ENCODE results near the gene MYPN. TPM values are rescaled to one million over a fixed set of nuclear protein-coding genes. Genes with fewer than 3 reads are reported as not detected.
"Not testable (repeated sequence)": the region's sequence is repeated elsewhere in the genome, so short reads cannot be mapped to it uniquely, and the experiment has no call there.

Gene MYPN
- total RNA-seq, 1 donor from 2014 or later: not detected

DNA sequence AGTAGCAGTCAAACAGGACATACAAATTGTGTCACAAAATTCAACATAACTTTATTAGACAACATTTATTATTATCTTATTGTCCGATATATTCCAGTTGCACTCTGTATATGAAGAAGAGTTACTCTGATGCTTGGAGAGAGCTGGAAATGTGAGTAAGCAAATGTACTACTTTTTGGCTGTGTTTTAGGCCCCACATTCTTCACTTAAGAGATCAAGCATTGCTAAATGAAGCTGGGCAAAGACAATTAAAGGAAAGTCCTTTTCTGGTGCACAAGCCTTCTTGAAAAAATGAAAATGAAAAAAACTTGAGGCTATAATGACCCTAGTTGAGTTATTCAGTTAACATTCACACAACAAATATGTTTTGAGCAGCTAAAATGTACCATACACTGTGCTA lies 26.1 kb downstream of the MYPN start:
- no peak for DNase-seq (ENCODE audit: low spot score)

DNA sequence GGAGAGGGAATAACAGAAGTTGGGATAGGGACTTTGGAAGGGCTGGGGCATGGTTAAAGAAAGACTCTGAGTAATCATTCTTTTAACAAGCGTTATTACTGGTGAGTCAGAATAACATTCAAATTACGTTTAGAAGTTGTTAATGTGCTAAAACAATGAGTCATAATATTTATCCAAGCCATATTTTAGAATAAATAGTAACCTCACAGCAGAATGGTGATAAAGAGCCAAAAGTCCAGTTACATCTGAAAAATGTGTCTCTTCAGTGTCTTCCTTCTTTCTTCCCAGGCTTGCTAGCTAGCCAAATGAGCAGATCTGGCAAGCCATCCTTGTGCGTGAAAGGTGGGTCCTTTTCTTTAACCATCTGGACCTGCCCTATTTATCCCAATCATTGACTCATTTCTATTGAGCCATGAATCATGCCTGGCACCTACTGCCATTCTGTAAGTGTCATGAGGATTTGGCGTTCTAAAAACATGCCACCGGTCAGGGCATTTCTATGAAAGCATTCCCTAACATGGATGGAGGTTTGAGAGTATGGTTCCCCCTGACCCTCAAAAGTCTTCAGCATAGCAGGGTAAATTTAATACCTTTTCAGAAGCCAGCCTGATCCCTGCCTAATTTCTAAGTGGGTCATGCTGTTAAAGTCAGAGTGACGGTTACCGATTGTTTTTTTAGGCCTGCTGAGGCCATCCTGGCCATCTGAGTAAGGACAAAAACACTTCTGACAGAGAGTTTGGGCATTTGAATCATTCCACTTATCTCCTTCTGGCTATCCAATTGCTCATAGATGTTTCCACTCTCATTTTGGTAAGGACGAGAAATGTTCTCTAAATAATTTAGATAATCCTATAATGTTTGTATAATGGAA lies 26.9 kb downstream of the MYPN start:
- DNase-seq (ENCODE audit: low spot score): no peak

DNA sequence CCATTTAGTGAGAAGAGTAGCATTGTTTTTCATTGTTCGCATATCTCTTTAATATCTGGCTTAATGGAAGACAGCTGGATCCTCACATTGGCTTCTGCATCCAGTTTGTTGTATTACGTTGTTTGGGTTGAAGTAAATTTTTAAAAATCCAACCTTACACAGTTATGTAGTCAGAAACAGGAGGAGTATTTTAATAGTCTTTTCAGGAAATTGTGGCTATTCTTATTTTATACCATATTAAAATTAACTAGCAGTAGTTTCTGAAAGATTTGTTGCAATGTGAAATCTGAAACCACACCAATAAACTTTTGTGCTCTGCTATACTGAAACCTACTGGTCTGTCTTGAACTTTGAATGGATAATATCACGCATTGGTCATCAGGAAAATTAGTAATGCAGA lies 27.9 kb downstream of the MYPN start:
- no peak for DNase-seq (ENCODE audit: low spot score)

DNA sequence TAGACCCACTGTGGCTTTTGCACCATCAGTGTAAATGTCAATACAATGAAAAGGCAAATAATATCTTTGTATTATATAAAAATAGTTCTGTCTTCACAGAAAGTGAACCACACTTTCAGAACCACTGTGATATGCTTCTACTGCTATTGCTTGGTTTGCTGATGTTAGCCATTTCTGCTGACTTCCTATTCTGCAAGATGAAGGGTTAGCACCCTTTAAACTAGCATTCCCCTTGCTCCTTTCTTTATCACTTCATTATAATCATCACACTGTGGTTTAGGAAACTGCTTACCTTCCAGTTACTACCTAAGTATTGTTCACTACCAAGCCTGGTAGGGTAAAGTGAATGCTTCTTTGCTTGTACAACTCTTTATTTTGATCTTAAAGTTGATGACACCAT lies 29.2 kb downstream of the MYPN start:
- no peak for DNase-seq (ENCODE audit: low spot score)

DNA sequence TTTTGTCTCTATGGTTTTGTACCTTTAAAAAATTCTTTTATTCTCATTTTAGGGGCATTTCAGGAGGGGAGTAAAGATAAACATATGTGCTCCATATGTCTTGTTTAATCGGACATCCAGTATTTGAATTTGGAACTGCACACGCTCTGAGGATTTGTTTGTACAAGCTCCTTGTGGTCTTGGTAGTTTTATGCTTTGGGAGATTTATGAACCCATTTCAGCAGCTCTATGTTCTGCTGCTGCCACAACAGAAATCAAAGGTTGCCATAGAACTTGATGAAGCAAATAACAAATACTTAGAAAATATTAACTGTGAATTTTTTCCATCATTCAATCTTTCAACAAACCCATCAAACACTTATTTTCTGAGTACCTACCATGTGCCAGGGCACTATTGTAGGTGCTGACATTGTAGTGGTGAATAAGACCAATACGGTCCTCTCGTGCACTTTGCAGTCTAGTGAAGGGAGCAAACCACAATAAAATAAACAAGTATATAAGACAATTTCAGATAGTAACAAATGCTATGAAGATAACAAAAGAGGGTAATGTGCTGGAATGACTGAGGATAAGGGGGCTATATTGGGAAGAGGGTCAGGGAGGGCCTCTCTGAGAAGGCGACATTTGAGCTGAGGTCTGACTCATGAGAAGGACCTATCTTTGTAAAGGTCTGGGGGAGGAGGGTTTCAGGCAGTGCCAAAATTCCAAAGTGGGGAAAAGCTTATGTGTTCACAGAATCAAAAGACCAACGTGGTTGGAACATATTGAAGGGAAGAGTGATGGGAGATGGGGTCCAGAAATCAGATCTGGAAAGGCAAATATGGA lies 30.4 kb downstream of the MYPN start:
- no peak for DNase-seq (ENCODE audit: low spot score)

DNA sequence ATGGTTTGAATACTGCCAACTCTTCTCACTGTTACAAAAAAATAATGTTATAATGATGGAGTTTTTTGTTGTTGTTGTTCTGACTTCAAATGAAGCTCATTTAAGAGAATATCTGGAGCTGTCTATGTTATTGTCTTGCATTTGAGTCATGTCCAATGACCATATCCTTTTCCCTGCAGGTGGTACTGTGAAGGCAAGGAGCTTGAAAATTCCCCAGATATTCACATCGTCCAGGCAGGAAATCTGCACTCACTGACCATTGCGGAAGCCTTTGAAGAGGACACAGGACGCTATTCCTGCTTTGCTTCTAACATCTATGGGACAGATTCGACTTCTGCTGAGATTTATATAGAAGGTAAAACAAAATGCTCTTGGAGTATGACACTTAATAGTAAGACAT lies 33.5 kb downstream of the MYPN start:
- no peak for DNase-seq (ENCODE audit: low spot score)

DNA sequence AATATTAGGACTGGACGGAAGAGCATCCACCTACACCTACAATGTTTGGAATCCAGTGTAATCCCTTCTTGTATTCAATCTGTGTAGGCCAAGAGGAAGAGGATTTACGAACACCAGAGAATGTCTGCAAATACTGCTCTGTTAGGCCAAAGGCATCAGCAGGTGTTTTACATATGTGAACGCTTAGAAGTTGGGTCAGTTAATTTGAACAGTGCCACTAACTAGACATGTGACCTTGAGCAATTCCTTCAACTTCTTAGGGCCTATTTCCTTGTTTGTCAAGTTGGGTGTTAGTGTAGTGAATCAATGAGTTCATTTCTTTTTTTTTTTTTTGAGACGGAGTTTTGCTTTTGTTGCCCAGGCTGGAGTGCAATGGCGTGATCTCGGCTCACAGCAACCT lies 35.4 kb downstream of the MYPN start:
- no peak for DNase-seq (ENCODE audit: low spot score)

DNA sequence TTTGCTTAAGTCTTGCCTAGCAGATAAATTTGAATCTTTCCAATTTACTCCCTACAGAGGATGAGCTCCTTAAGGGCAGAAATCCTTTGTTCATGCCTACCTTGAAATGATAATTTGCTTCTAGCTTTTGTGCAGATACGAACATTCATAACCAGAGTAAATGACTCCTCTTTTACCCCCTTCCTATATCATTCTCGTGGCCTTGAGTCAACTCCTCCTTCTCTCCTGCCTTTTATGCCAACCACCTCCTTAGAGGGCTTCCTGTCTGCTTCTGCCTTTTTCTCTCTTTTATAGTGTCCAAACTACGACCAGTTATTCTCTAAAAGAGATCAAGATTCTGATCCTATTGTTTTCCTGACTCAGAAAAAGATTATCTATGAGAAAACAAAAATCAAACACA lies 36.4 kb downstream of the MYPN start:
- DNase-seq (ENCODE audit: low spot score): no peak

DNA sequence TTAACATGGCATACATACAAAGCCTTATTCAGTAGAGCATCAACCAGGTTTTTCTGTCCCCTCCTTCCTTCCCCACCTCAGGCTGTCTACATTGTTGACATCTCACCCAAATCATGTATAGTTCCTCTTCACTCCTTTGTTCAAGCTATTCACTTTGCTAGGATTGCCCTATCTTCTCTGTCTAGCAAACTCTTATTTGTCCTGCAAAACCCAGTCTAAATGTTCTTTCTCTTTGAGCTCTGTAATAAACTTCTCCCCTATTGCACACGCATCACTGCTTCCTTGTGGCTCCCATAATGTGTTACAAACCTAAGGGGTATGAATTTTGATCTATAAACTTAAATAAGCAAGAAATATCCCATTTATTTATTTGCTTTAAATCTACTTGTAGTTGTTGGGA lies 36.8 kb downstream of the MYPN start:
- DNase-seq (ENCODE audit: low spot score): no peak

DNA sequence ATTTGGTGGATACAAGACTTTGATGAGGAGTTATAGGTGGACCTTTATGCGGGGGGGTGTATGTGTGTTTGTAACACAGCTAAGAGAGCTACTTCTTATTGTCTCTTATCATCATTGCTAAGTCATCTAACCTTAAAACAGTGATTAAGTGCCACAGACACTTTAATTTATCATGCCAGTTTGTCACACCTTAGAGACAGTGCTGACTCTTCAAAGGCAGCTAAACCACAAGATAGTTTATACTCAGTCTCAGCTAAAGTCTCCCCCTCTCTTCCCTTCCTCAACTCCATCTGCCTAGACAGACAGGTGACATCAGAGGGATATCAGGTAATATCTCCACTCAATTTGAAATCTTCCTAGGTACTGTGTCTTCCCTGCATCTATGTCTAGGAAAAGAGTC lies 42.2 kb downstream of the MYPN start:
- no peak for DNase-seq (ENCODE audit: low spot score)

DNA sequence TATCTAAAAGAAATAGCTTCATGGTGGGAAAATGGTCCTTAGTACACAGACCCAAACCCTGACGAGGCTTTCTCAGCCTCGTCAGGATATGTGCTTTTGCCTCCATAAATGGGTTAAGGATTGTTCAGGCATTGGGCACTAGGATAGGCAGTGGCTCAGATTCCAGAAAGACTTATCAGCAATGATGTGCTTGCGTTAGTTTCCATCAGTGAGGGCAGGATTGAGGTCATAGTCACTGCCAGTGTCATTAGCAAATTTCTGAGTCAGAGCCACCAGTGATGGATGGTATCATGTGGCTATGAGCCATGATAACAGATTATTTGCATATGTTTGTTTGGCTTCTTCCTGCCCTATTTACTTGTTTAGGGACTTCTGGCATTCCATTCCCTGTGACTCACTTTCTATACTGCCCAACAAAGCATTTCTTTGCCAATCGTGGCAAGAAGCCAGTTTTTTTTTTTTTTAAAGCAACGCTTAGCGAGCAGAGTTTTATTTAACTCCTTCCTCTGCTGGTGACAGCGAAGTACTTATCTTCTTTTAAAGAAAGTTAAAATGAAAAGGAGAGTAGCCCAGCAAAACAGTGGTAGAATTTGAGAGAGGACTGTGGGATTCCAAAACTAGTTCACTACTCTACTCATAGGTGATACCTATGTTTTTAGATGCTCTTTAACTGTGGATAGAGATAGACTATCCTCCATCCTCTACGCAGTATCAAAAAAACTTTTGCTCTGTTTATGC lies 44.4 kb downstream of the MYPN start:
- no peak for DNase-seq (ENCODE audit: low spot score)

DNA sequence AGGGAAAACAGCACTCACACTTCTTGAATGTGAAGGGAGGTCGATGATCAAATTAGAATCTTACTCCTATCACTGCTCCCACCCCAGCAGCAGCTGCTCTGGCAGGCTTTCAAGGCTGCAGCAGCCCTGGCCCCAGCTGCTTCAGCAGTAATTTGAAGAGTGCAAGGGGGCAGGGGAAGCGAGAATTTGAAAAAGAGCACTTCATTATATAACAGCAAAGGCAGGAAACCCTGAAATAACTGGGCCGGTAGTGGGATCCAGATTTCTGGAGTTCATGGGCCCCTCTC lies 44.9 kb downstream of the MYPN start:
- no peak for DNase-seq (ENCODE audit: low spot score)

DNA sequence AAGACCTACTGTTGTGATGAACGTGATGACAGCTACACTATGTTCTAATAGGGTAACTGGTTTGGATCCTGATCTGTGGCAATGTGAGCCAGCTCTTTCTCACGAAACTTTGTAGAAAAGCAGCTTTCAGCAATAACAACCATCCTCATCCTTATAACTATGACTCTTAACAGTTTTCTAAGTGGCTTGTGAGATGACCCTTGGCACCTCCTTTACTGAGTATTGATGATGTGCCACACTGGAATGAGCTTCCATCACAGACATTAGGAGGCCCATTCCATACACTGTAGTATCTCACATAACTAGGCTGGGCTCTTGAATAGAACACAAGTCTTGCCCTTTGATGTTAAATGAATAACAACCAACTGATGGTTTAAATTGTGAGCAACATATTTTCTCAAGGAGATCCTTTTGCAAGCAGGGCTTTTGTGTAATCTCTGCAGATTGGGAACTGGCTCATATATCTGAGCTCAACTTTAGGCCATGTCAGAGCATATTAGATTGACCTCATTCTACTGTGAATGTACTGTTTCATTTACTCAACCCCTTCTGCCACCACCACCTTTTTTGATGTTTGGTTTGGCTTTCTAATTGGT lies 46.4 kb downstream of the MYPN start:
- DNase-seq (ENCODE audit: low spot score): no peak

DNA sequence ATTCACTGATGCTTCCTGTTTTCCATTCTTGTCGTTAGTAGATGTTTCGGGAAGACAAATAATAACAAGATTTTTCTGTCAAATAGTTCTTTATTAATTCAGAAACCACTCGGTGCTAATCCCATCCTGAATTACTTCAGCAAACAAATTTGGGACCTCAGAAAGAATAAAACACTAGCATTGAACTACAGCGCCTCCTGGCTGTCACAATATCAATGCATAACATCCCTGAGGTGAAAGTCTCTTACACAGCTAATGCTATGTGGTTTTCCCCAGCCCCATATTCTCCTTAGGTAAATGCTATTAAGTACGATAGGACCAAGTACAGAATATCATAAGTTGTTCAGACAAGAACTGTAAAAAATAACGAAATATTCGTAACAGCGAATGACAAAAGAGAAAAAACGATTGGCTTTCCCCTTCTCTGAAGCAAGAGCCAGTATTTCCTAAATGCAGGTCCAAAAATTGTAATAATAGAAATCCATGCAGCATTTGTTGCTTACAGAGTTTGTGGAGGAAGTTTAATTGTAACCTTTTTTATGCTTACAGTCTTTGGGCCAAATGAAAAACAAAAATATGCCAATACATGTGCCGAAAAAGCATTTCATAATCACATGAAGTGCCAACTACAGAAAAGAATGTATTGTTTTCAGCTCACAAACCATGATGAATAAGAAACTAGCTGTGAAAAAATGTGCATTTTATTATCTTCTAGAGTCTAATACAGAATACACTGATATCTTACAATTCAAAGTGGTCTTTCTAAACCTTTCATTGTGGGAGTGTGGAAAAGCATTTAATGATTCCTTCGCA lies 47.3 kb downstream of the MYPN start:
- DNase-seq (ENCODE audit: low spot score): no peak

DNA sequence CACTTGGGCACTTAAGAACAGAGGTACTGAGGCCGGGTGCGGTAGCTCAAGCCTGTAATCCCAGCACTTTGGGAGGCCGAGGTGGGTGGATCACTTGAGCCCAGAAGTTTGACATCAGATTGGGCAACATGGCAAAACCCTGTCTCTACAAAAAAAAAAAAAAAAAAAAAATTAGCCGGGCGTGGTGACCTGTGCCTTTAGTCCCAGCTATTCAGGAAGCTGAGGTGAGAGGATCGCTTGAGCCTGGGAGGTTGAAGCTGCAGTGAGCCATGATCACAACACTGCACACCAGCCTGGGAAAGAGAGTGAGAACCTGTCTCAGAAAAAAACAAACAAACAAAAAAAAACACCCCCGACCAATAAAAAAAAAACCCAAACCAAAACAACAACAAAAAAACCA lies 48.2 kb downstream of the MYPN start:
- DNase-seq (ENCODE audit: low spot score): not testable (repeated sequence)

DNA sequence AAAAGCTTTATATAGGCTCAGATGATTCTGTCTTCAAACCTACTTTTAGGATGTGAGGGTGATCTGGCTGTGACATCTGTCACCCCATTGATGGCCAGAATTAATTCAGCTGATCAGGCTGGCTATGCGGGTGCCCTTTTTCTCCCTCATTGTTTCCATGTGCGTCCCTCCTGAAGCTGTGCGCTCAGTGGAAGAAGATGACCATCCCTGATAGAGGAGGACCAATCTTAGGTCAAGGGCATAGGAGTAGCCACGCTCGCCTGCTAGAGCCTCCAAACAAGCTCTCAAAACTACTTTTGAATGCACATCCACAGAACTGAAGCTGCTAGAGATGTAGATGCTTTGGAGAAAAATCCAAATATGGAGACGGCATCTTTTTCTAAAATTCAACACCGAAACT lies 48.7 kb downstream of the MYPN start:
- DNase-seq (ENCODE audit: low spot score): no peak

DNA sequence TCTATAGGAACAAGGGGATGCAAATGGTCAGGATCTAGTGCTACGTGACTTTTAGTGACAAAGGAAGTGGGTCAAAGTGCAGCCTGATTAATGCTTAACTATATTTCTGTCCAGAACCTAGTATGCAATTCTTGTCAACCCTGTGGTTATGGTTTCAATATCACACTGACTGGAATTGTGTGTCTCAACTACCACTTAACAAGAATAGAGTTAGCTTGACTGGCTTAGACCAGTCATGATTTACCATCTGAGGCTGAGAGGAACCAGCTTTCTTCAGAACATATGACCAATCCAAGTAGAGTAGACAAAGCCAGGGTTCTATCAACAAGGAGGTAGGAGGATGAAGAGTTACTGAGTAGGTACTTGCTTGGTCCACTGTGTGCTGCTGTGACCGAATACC lies 54.4 kb downstream of the MYPN start:
- no peak for DNase-seq (ENCODE audit: low spot score)

DNA sequence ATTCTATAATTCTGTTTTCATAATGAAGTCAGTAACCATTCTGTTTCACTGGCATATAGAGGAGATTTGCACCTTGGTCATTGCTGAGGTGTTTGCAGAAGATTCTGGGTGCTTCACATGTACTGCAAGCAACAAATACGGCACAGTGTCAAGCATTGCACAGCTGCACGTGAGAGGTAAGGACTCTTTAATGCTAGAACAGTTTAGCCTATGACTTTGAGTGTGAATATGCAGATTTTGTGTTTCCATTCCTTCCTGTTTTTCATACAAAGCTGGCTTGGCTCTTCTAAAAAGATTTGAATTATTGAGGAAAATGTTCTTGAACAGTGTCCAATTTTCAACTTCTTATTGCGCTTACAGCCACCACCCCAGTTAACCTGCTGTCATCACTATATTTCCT lies 56.4 kb downstream of the MYPN start:
- no peak for DNase-seq (ENCODE audit: low spot score)

DNA sequence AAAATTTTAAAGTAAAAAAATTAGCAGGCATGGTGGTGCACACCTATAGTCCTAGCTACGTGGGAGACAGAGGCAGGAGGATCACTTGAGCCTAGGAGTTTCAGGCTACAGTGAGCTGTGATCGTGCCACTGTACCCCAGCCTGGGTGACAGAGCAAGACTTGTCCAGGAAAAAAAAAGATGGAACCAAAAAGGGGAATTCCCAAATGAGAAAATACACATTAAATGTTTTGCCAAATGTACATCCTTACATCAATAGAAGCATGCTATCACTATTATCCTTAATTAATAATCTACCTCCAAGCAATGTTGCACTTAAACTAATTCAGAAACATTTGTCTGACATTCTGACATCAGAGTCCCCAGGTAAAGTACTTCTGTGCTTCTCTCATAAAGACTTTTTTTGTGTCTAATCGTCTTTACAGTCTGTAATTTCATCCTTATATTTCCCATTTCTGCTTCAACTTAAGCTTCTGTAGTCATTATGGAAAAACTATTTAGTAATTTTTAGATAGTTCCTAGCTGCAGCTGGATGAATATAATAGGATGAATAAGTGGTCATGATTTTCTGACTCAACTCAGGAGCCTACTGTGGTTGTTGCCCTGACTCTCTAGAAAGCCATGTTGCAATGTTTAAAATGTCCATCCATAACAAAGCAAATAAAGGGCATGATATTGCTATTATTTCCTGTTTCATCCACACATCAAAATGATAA lies 57.7 kb downstream of the MYPN start:
- DNase-seq (ENCODE audit: low spot score): no peak

DNA sequence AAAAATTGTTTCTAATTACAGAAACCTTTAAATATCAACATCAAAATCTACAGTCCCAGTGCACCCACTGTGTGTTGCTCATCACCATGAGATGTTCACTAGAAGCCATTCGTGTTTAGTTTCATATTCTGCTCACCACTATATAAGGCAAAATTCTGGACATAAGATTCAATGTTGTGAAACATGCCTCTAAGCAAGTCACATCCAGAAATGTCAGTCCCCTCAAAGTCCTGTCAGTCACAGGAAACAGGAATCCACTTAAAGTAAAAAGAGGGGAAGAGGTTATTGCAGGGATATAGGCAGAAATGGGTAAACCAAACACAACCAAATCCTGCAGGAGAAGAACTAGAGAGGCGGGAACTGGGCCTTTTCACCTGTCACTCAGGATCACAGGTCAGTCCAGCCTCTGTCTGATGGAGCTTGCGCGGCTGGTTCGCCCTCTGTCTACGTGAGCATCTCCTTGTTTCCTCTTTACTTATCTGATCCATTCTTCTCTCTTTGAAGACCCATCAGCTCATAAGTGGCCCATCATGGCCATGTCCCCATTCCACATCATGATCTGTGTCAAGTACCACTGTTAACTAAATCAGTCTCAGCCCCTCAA lies 58.4 kb downstream of the MYPN start:
- no peak for DNase-seq (ENCODE audit: low spot score)

All from mesenteric fat pad (tissue), 1 donor.